ENCODE measurements around the gene EIF2B4.

GRCh38 chr2:27324720-27325119 lies 45.4 kb downstream of the EIF2B4 start:
- TF ChIP-seq POLR2A (IDR thresholded peaks at IDR 0.05) (no peak), CTCF (IDR thresholded peaks at IDR 0.05) (no peak)
